Suppressor macrophage treated with lipopolysaccharide for 1 hour (primary cell): ENCODE measurements around the gene CCDC88A.
"Not testable (repeated sequence)": the region's sequence is repeated elsewhere in the genome, so short reads cannot be mapped to it uniquely, and the experiment has no call there.

Source experiments
- DNase-seq, 3 donors: peaks; one replicate each; pipeline ENCODE4 v3.0.0-alpha.2; 2020 to 2022

The CCDC88A gene

GRCh38 chr2:55301277-55301676 lies 118.4 kb downstream of the CCDC88A start:
- DNase-seq: no peak

- no peak for DNase-seq
These were observed 123.3 kb downstream of the CCDC88A start for GRCh38 chr2:55296393-55296792.

- DNase-seq: no peak
These were observed 136.6 kb downstream of the CCDC88A start for GRCh38 chr2:55283083-55283482.

GRCh38 chr2:55282110-55282917 lies 137.3 kb downstream of the CCDC88A start:
- DNase-seq: peak; percentile 89 to 94 (median 92)

DNA sequence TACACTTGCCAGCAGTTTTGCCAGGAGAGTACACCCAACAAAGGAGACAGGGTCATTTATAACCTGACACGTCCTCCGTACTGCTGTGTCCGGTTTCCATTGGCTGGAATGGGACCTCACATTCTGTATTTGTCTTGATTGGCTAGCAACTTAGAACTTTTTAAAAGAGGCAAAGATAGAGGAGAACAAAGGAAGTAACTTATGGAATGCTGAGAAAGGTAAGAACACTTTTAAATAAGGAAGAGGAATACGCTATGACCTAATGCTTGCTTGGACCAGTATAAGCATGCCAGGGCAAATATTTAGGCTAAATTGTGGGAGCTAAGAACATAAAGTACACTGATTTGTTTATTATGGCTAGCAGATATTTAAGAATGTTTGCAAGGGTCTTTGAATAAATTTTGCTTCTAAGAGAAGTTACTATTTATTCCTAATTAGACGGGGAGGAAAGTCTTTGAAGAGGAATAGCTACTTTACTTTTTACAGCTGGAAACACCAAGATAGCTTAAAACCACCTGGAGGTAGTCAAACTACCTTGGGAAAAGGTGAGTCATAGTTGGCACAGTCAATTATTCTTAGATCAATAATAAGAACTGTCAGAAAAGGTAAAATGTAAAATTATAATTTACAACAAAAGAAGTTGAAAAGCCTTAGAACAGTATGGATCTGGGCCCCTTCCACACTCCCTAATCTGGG lies 138.7 kb downstream of the CCDC88A start:
- DNase-seq: peak in 1 of 3 donors; percentile 18

DNA sequence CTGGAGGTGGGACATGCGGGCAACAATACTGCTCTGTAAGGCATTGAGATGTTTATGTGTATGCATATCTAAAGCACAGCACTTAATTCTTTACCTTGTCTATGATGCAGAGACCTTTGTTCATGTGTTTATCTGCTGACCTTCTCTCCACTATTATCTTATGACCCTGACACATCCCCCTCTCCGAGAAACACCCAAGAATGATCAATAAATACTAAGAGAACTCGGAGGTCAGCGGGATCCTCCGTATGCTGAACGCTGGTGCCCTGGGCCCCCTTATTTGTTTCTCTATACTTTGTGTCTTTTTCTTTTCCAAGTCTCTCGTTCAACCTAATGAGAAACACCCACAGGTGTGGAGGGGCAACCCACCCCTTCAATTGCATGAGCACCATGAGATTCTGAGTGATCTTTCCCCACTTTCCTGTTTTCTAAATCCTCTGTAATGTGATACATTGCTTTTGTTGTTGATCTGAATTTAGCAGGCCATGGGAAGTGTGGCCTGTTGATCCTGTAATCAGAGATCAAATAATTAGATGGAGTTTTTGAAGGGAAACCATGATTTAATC lies 139.7 kb downstream of the CCDC88A start:
- DNase-seq: peak in 1 of 3 donors; percentile 14

DNA sequence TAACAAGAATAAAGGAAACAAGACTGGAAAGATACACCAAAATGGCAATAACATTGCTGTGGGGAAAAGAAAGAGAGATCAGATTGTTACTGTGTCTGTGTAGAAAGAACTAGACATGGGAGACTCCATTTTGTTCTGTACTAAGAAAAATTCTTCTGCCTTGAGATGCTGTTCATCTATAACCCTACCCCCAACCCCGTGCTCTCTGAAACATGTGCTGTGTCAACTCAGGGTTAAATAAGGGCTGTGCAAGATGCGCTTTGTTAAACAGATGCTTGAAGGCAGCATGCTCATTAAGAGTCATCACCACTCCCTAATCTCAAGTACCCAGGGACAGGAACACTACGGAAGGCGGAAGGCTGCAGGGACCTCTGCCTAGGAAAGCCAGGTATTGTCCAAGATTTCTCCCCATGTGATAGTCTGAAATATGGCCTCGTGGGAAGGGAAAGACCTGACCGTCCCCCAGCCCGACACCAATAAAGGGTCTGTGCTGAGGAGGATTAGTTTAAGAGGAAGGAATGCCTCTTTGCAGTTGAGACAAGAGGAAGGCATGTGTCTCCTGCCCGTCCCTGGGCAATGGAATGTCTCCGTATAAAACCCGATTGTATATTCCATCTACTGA lies 140.3 kb downstream of the CCDC88A start:
- DNase-seq: peak in 1 of 3 donors; percentile 10

- peak in 1 of 3 donors; percentile 16 for DNase-seq
These were observed 142.3 kb downstream of the CCDC88A start for GRCh38 chr2:55277310-55277709.

GRCh38 chr2:55274346-55274745 lies 145.3 kb downstream of the CCDC88A start:
- DNase-seq: not testable (repeated sequence)

DNA sequence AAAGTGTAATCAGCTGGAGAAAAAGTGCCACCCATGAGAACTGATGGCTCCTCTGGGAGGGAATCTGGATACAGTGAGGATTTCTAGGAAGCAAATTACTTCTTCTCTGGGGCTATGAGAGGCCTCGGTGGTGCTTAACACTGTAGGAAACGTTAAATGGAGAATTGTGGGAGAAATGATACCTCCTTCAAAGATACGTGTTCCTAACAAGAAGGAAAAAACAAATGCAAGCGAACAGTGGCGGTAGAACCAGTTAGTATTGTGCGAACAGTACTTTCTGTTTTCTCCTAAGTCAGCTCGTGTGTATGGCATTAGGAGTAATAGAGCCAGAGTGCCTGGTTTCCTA lies 150.0 kb downstream of the CCDC88A start:
- no peak for DNase-seq

DNA sequence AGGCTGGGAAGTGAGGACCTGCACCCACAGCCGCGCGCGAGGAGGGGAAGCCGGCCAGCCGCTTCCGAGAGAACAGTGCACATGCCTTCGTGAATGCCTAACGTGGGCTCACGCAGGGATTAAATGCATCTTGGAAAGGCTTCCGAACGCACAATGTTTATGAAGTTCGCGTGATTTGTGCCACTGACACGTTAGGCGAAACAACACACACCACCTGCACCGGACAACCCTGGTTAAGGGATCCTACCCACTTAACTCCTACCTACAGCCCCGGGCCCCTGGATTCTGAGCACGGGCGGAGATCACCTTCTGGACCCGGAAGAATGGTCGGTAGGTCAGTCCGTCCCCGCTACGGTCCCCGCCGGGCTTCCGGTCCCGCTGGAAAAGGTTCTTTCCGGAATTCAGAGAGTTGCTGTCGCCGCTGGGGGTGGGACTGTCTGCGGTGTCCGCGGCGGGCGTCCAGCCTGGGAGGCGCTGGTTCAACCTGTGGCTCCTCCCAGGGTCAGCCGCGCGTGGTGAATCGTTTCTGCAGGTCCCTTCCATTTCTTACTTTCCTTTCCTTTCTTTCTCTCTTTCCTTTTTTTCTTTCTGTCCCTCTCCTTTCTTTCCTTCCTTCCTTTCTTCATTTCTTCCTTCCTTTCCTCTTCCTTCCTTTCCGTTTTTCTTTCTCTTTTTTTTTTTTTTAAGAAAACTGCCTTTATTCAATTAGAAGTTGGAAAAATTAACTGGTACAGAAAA lies 150.6 kb downstream of the CCDC88A start, which contains the start of gene MTIF2:
Gene MTIF2 (minus strand): TSS at position 325 of the 738 bp plus-strand sequence. CDS start 5,373 bp downstream, outside the sequence.
- DNase-seq: peak; percentile 95 to 97 (median 97)

DNA sequence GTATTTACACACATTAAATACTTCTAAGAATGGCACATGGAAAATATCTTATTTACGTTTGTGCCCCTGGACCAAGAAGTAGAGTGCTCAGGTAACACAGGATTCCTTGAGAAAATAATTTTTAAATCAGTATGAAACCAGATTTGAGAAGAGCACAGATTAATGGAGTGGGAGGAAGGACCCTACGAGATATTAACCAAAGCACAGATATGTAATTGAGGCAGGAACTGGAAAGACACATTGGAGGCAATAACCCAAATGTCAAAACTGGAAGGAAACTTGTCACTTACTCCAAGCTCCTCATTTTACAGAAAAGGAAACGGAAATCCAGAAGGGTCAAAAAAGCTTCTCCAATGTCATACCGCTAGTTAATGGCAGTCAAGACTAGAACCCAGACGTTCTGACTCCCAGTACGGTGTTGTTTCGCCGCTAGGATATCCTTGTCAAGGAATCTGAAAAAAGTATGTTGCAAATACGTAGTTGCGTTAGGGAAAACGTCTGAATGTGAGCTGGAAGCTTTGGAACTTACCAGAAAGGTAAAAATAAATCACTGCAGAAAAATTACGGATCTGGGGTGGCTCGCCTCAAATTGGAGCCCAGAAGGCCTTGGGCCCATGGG lies 151.3 kb downstream of the CCDC88A start:
- peak; percentile 10 to 28 (median 25) for DNase-seq

DNA sequence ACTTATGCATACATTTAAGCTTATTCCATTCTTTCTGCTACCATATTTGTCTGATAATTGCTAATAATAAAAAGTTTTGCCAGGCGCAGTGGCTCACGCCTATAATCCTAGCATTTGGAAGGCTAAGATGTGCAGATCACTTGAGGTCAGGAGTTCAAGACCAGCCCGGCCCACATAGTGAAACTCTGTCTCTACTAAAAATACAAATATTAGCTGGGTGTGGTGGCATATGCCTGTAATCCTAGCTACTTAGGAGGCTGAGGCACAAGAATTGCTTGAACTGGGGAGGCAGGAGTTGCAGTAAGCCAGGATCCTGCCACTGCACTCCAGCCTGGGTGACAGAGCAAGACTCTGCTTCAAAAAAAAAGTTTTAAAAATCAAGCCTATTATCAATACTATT lies 160.1 kb downstream of the CCDC88A start:
- DNase-seq: not testable (repeated sequence)

GRCh38 chr2:55252832-55253231 lies 166.8 kb downstream of the CCDC88A start:
- DNase-seq: no peak

DNA sequence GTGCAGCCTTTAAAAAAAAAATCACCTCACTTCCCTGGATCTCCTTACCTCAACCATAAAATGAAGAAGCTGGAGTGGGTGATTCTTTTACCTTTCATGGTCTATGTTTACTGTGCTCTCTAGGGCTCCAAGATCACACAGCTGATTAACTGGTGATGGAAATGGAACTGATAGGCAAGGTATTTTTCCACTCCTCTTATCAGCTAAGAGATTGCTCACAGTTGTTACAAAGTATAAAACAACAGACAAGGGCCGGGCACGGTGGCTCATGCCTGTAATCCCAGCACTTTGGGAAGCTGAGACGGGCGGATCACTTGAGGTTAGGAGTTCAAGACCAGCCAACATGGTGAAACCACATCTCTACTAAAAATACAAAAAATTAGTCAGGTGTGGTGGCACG lies 172.6 kb downstream of the CCDC88A start:
- DNase-seq: no peak

- DNase-seq: no peak
These were observed 174.2 kb downstream of the CCDC88A start for GRCh38 chr2:55245411-55245810.

GRCh38 chr2:55242617-55243016 lies 177.0 kb downstream of the CCDC88A start:
- DNase-seq: no peak

DNA sequence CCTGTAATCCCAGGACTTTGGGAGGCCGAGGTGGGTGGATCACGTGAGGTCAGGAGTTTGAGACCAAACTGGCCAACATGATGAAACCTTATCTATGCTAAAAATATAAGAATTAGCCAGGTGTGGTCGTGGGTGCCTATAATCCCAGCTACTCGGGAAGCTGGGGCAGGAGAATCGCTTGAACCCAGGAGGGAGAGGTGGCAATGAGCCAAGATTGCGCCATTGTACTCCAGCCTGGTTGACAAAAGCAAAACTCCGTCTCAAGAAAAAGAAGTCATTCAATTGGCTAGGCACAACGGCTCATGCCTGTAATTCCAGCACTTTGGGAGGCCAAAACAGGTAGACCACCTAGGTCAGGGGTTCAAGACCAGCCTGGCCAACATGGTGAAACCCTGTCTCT lies 178.1 kb downstream of the CCDC88A start:
- not testable (repeated sequence) for DNase-seq

- DNase-seq: no peak
These were observed 179.9 kb downstream of the CCDC88A start for GRCh38 chr2:55239656-55240222.
